SH-SY5Y (cell line): ENCODE data around the gene ITFG2.

Source experiments
- GATA2 ChIP-seq: IDR thresholded peaks from 2 replicates; pipeline ENCODE4 v1.6.1; 2011; ENCODE audit warnings: mild to moderate bottlenecking, low read depth, low read length
- GATA3 ChIP-seq: IDR thresholded peaks from 2 replicates; pipeline ENCODE4 v1.6.1; 2011; ENCODE audit warnings: low read depth, mild to moderate bottlenecking, low read length, moderate library complexity

GRCh38 chr12:2796187-2796666, 16.2 kb upstream of the ITFG2 start:
- TF ChIP-seq GATA3 (no peak), GATA2 (no peak)
